NCI-H345 (cell line): ENCODE measurements around the gene ALKBH3.
A peak's percentile ranks its signal among the peaks of the same experiment; 100 is the strongest.

Experiments
- DNase-seq: peaks from one replicate; lab custom pipeline; 2025; lab: John Stamatoyannopoulos, UW

Gene ALKBH3

DNA sequence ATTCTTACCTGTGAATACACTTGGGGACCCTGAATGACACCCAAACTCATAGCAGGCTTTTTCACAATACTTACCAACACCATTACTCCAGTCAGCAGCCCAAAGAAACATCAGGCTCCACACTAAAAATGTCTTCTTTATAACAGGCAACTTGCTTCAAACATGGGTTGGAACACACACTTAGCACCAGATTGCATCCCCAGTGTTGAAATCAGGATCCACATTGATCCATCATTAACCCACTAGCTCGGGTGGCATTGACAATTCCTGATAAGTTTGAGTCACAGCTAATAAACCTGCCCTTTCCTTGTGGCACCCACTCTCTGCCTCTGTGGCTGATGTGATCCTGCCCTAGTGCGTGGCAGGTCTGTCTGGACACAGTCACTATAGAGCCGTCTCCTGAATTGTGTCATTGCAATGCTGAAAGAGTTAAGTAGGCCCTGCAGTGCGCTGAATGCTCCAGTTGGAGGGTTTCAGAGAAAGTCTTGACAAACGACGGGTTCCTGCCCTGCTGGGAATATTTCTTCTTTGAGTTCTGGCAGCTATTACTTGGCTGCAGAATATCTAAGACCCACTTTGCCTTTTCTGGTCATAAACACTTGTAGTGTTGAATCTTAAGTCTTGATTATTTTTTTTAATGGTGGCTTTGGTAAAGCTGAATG is 42.2 kb downstream of the ALKBH3 start:
- DNase-seq, result no peak

DNA sequence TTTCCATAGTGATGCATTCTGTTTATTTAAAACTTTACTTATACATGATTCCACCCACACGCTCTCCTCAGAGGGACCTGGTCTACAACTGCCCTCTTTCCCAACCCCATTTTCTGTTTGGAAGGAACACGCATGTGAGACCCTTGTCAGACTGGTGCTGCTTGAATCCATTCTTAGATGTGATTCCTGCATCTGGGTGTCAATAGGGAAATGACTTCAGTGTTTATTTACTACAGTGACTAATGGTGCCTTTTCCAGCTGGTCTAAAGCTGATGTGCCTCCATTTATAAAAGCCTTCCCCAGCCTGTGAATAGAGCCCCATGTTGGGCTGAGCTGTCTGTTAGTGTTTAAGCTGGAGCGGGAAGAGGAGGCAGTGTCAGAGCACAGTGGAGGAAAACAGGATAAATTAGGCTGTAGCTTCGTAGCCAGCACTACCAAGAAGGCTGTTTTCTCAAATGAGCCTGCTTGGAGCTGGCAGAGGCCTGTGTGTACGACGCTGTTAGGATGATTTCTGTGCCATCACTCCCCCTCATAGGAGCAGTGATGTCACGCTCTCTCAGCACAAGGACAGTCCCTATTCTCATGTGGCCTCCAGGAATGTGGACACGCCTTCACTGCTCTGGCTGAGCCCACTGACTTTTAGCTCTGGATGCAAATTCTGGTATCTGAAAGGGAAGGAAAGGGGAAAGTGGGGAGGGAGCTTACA is 42.9 kb downstream of the ALKBH3 start:
- DNase-seq, result no peak

DNA sequence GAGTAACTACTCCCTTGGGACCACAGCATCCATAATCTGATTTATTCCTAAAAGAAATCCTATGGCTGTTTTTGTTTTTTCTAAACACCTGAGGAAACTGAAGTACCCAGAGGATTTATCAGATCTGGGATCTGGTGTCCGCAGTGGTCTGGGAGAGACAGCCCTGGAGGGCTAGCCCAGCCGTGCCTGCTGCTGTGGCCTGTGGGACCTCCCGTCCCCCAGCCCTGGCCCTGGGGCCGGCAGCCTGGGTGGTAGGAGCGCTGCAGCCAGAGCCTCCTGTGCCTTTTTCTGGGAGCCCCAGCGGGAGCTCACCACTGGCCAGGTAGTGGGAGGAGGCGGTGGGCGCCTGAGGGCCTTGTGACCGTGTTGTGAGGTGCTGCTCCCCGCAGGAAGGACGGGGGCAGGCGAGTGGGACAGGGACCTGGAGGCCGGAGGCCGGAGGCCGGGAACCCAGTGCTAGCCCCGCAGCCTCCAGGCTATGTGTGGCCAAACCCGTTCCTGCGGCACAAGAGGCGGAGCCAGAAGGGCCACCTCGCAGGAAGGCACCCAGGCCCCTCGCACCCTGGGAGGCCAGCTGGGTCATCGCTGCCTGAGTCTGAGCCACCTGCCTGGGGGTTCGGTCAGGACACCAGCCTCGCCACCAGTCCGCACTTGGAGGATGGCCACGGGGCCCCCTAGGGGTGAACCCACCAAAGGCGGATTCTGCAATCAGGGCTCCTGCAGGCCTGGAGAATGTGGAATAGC is 43.7 kb downstream of the ALKBH3 start:
- DNase-seq, result no peak

DNA sequence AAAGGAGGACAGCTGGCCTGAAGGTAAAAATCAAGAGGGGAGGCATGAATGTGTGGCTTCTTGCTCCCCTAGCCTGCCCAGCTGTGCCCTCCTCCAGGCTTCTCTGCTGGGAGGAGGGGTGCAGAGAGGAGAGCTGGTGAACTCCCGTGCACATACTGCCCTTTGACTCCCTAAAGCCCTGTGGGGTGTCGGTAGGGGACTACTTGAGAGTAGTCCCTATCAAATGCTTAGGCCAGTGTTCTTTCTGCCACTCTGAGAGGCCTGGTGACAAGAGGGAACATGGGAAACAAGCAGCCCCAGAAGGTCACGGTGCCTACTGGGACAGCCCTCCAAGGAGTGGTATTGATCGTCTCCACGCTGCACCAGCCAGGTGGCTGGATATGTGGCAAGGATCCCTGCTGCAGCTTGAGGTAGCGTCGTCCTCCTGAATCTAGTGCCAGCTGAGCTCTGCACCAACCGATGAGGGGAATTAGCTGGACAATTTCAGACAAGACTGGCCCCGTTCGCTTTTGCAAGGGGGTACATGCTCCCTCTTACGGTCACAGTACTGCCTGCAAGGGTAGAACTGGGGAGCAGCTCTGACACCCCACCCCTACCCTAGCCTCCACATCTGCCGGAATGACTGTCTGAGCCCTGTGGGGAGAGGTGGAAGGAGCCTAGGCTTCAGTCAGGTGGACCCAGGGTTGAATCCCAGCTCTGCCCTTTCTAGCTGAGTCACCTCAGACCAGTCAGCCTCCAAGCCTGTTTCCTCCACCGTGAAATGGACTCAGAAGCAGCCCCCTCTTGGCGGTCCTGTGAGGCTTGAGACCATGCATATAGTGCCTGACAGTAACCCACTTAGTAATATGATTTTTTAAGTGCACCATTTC is 44.7 kb downstream of the ALKBH3 start:
- no peak for DNase-seq

DNA sequence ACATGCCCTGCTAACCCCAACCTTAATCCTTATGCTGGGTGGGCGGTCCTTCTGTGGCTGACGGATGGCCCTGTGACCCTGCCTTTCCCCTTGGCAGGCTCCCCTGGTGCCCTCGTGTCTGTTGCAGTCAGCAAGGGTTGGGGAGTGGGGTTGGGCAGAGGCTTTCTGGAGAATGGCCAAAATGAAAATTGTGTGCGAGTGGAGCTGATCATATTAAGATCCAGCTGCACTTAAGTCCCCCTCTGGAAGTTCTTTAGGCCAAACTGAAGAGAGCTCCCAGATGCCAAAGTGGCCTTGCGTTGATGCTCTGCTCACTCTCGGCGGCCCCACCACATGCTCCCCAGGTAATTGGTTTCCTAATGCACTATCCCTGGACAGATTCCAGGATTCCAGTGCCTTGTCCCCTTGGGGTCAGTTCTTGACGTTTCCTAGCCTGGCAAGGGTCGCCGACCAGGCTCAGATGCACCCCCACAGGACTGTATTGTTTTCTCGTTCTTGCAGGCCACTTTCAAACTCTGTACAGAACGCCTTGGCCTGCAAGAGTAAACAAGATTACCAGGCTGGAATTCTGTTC is 45.4 kb downstream of the ALKBH3 start:
- DNase-seq, result no peak

DNA sequence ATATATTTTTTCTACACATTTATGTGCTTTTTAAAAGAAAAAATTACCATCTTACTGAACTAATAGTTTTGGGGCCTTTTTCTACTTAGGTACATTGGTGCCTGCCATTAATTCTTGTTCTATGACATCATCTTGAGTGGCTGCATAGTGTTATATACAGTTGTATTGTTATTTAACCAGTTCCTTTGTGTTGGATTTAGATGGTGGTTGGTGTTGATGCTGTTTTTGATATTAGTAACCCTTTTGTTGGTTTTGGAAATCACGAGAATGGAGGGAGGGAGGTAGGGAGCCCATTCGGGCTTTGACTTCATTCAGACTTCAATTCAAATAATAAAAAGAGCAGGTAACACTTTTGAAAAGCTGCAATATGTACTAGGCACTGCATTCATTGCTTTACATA is 46.4 kb downstream of the ALKBH3 start:
- no peak for DNase-seq

DNA sequence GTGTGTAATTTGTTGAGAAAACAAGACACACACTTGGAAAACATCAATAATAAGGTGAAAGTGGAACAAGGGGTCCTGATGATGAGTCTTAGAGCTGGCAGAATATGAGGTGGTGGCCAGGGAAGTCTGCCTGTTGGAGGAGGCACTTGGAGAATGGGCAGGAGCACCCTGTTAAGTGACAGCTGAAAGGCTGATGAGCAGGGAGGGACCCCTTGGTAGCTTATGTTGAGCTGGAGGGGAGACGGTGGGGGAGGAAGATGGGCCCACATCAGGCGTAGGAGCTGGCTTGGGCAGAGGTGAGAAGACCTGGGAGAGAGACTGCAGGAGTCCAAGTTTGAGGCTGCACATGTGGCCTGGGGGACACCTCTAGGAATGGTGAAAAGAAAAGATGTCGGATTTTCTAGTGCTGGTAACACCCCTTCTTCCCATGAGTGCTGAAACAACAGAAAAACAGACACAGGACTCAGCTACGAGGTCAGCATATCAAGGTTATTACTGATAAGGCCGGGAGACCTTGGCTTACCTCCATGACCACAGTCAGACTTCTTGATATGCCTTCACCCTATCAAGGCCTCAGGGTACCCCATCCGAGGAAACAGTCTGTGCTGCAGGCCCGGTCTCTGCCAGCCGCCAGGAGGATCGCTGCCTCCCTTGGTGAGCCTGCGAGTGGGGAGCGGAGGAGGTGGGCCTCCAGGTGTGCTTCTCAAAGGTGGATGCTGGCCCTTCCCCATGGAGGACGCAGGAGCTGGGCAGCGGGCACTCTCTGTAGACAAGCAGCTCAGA is 47.5 kb downstream of the ALKBH3 start:
- no peak for DNase-seq

DNA sequence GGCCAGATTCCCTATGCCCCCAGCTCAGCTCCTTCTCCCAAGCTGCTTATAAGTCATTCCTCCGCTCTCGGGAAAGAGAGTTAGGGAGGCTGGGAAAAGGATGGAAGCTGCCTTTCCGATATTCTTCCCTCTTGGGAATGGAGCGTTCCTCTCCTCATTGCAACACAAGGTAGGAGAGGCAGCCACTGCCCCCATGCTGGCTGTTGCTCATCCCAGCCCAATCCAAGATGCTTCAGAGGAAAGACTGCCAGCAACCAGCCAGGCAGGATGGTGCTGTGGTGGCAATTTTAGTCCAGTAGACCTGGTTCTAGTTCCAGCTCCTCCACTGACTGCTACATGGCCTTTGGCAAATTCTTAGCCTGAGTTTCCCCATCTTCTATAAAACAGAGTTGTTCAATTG is 48.1 kb downstream of the ALKBH3 start:
- DNase-seq, result no peak

DNA sequence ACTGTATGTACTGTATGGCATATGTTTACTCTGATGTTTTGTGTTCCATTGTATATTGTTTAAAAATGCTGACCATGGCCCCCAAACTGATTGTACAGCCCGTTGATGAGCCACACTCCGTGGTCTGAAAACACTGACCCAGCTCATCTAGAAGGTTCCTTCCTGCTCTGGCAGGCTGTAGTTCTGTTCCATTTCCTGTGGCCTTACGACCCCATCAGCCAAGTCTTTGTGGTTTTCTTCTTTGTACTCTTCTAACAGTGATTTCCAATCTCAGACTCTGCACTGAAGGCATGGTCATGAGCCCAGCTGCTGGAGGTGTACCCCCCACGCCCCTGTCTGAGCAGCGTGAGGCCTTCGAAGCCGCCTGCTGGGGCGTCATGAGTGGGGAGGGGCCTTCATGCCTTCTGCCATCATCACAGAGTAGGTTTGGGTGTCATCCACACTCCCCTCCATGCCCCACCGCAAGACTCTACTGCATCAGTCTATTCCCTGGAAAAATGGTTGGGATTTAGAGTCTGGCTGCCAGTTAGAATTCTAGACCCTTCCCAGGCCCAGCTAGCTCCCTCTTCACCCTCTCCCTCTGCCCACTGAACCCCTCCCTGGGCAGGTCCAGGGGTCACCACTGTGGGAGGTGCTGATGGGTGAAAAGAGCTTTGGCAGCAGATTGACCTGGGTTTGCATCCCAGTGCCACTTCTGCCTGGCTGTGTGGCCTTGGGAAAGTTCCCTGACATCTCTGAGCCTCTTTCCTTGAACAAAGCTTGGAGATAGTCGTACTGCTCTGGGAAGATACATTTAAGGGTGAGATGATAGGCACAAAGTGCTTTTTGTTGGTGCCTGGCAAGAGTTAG is 50.5 kb downstream of the ALKBH3 start:
- DNase-seq, result no peak

DNA sequence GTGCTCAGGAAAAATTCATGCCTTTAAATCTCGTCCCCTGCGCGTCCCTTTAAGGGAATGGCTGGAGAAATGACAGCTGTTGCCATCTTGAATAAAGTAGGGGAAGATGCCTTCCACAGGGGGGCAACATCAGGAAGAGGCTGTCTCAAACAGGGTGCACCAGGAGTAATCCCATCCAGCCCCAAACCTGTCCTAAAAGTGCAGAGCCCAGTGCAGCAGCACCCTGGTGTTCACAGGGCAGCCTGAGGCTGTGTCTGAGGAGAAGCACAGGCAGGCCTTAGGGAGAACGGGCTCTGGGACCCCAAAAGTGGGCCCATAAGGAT is 51.0 kb downstream of the ALKBH3 start:
- DNase-seq, result no peak

DNA sequence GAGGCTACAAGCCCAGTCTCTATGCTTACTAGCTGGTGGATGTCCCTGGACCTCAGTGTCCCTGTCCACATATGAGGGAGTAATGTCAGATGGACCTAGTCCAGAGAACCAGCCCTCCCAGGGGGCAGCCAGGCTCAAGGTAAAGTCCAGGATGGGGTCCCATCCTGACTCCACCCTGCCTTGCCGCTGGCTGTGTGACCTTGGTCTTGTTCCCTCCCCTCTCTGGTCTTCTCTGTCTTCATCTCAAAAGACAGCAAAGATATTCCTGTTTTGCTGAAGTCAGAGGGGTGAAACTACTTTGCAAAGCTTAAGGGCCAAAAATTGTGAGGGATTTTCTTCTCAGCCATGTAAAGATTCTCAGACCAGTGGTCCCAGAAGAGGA is 52.6 kb downstream of the ALKBH3 start:
- no peak for DNase-seq

DNA sequence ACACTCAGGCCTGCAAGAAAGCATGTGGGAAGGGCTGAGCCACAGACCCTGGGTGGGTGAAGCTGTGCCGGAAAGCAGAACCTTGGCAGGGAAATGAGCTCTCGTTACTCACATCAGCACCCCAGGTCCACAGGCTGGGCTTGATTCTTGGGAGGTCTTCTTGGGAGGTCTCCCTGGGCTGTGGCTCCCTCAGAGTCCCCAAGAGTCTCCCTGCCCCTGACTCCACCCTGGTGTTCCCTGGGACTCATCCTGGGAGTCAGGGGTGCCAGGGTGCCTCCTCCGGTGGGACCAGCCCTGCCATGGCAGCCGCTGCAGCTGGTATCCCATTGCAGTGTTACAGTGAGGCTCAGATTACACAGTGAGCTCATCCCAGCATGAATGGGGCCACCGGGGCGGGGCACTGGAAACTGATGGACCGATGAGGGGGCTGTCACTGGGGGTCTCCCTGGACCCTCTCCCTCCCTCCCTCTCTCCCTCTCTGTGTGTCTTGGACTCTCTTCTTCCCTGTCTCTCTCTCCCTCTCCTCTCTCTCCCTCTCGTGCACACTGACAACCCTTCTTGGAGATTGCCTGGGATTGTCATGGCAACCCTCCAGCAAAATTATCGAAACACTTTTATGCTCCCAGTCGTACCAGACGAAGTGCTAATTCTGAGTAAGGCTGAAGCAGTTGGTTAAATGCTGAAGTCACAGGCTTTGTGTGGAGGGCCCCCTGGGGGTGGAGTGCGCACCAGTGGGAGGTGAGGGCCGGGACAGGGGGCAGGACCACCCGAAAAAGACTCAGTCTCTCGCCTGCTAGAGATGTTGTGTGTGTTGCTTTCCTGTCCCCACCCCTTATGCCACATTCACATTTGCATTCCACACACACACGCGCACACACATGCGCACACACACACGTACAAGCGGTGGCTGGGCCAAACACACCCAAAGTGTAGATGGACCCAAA is 53.2 kb downstream of the ALKBH3 start:
- peak; percentile 25 for DNase-seq

DNA sequence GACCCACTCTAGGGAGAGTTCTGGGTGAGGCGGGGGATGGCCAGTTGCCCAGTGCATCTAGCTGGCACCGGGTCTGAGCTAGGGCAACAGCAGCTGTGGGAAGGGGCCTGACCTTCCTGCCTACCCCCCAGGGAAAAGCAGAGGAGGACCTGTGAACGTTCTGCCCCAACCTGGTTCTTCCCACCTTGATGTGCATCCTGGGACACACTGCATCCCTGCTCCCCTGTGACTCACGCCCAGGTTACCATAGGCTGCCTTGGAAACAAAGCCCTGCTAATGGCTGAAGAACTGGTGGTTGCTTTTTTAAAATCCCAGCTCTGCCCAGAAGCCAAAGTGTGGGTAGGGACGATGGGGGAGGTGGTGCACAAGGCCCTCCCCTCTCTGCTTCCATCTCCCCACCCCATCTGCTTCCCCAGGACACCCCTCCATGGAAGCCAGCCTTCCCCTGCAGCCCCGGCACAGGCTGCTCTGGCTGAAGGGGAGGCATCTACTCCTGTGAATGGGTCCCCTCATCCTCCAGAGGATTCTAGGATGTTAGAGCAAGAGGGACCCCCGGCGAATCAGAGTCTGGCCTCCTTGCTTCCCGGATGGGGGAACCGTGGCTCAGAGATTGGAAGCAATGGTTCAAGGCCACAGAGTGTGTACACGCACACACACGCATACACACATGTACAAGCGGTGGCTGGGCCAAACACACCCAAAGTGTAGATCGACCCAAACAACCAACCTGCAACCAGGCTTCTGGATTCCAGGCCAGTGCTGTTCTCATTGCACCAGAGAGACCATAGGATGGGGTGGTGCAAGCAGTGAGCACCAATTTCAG is 54.2 kb downstream of the ALKBH3 start:
- DNase-seq, result no peak

DNA sequence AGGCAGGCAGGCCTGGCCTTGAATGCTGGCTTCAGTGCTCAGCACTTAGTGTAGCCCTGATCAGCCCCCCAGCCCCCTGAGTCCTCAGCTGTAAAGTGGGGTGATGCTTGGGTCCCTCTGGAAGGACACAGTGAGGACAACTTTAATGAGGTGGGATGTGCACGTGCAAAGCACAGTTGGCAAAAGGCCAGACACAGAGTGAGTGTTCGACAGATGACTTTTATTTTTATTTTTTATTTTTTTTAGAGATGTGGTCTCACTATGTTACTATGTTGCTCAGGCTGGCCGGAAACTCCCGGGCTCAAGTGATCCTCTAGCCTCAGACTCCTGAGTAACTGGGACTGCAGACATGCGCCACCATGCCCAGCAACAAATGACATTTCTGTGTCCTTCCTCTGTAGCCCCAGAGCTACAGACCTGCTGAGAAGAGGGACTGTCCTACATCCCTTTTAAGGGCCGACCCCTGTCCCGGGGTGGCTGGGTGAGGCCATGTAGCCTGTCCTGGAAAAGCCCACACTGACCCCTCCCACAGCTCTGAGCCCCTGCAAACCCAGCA is 54.9 kb downstream of the ALKBH3 start:
- no peak for DNase-seq

DNA sequence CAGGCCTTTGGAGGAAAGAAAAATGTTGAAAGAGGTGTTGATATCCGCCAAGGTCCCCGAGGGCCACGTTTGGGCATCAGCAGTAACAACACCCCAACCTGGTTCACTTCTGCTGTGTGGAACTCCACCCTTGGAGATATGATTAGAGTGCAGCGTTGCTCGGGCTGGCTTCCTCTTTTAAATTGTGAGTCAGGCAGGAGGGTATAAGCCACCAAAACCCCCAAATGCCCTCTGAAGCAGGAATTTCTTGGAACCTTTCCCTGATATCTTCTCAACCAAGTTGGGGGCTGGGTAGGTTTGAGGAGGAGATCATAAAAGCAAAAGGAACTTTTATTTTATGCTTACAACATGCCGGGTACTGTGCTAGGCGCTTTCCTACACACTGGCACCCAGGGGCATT is 55.4 kb downstream of the ALKBH3 start:
- no peak for DNase-seq

DNA sequence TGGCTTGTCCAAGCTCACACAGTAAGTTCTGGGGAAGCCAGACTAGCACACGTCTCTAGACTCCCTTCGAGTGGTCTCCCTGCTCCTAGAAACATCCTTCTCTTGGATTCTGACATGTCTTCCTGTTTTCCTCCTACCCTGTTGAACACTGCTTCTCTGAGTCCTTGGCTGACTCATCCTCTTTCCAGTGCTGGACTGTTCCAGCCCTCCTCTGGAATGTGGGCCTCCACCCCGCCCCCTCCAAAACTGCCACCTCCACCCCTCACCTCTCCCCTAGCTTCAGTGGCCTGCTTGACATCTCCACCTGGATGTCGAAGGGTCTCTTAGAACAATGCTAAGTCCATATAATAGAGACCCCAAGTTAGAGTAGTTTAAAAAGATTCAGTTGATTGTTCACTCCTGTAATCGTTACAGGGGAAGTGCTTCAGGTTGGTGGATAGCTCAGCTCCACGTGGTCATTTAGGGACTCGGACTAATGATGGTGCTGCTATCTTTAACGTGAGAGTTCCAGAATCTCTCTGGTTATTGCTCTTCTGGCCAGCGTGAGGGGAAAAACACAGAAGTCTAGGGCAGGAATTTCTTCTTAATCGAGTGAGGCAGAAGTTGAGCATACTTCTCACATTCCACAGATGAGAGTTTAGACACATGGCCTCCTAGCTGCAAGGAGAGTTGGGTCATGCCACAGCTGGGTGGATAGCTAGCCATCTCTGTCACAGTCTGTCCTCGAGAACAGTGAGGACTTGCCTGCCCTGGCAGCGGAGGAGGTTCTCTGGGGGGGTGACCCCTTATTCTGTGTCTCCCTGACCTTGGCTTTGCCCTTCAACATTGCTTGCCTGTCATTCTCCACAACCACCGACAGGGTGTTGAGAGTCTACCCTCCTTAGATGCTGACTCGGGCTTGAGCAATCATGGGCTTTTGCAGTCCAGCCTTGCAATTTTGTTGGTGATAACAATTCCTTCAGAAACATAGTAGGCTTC is 57.1 kb downstream of the ALKBH3 start:
- DNase-seq, result no peak
